LNCAP (cell line): Measurements from ENCODE around the gene PCSK2.

Experiments
- CTCF ChIP-seq: fragments of 450-650 bp; IDR thresholded peaks from 2 replicates; pipeline ENCODE4 v1.5.1; 2017; ENCODE audit warnings: mild to moderate bottlenecking

Gene PCSK2

GRCh38 chr20:17460119-17460518 is 233.3 kb downstream of the PCSK2 start:
- no peak for TF ChIP-seq CTCF

GRCh38 chr20:17461941-17462340 is 235.1 kb downstream of the PCSK2 start:
- no peak for TF ChIP-seq CTCF

DNA sequence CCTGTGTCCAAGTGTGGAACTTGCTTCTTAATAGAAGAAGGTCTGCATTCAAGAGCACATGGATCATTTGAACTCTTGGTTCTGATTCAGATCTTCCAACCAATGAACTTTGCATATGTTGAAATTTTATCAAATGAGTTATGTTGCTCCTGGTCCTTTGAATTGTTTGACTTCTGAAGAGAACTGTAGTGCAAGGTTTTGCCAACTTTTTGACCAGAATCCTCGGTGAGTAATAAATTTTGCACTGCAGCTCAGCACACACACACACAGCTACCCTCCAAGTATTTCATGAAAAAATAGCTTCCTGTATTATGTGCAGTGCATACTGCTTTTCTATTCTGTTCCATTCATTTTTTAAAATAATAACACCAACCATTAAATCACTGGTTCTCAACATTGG is 236.9 kb downstream of the PCSK2 start:
- TF ChIP-seq CTCF: no peak

DNA sequence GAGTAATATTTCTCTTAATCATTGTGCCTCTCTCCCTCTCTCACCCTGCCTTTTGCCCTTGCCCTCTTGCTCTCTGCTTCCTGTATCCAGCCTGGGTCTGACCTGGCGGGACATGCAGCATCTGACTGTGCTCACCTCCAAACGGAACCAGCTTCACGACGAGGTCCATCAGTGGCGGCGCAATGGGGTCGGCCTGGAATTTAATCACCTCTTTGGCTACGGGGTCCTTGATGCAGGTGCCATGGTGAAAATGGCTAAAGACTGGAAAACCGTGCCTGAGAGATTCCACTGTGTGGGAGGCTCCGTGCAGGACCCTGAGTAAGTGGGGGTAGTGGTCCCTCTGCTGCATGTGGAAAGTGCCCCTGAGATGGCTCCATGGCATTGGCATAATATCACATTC is 238.4 kb downstream of the PCSK2 start:
- TF ChIP-seq CTCF: no peak

GRCh38 chr20:17466641-17467040 is 239.8 kb downstream of the PCSK2 start:
- TF ChIP-seq CTCF: no peak

GRCh38 chr20:17467120-17467655 is 240.3 kb downstream of the PCSK2 start:
- TF ChIP-seq CTCF: no peak

- no peak for TF ChIP-seq CTCF
These were observed 241.4 kb downstream of the PCSK2 start for GRCh38 chr20:17468073-17468840.
